HG02610 (cell line): ENCODE measurements around the gene HMX2.

Source experiments
- ATAC-seq: cut with Tn5 transposase; IDR thresholded peaks from one replicate; pipeline ENCODE4 v1.9.1; 2021; ENCODE audit warnings: mild to moderate bottlenecking, moderate library complexity; ENCODE audit not compliant: unreplicated experiment

Gene HMX2

GRCh38 chr10:123147635-123148413 is at the start of gene HMX2:
TSS of gene HMX2 (plus strand) at chr10:123148136. CDS start at chr10:123148379, 243 bp downstream.
- no peak for ATAC-seq

- ATAC-seq = no peak
These were observed 47.7 kb upstream of the HMX2 start for GRCh38 chr10:123100030-123100762.

DNA sequence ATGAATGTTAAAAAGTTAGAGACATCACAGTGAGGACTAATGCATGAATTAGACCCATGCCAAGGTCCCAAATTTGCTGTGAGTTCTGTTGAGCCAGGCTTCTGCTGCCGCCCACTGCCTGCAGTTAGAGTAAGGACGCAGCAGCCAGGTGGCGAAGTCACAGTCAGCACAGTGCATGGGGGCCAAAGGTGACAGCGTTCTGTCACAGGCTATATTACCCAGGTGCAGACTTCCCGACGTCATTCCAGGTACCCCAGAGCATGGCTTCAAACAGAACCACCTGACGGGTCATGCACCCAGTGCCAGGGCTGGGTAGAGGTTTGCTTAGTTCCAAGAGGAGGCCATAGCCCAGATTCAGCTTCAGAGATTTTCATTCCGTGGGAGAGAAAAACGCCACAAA is 46.1 kb upstream of the HMX2 start:
- ATAC-seq = no peak

GRCh38 chr10:123102673-123103072 is 45.3 kb upstream of the HMX2 start:
- no peak for ATAC-seq

DNA sequence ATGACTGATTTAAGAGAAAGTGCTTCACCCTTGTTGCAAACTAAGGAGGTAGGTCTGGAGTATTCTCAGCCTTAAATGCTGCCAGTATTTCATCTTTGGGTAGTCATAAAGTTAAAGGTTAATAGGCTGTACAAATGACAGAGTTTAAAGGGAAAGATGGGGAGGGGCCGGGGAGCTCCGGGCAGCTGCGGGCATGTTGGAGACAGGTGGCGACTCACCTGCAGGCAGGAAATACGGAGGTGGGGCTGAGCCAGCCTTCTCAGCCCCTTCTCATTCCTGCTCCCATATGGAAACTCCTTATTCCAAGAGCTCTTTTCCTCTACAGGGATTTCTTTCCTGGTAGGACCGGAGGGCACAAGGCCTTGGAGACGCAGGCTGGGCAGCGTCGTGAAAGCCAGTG is 44.0 kb upstream of the HMX2 start:
- no peak for ATAC-seq

GRCh38 chr10:123109466-123109865 is 38.5 kb upstream of the HMX2 start:
- ATAC-seq = no peak

DNA sequence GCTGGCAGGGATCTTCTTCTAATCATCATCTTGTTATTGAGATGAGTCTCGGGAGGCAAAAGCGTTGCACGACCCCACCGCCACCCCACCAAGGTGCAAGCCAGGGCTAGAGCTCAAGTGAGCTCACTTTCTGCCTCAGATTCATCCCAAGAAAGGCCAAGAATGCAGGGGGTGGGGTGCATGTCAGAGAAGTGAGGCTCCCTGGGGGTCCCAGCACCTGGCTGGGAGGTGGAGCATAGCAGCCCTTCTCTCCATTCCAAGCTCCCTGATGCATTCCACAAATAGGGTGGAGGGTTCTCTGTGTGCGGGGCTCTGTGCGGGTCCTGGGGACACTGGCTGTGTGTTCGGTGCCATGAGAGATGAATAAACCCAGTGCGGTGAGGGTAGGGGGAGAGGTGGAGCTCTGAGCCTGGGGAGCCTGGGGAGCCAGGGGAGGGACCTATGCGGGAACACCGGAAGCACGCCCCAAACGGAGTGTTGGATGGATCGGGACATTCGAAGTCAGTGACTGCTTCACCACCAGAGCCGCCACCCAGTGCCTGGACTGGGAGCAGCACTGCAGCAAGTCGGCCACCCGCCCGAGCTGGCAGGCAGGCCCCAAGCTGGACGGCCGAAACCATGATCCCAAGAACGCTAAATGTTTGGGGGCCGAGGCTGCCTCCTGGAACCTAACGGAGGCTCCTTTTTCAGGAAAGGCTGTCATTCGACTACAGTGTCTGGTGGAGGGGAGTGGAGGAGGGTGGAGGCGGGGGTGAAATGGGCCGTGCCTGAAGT is 30.1 kb upstream of the HMX2 start:
- ATAC-seq = no peak

- no peak for ATAC-seq
These were observed 28.9 kb upstream of the HMX2 start for GRCh38 chr10:123119081-123119480.

- ATAC-seq = no peak
These were observed 21.7 kb upstream of the HMX2 start for GRCh38 chr10:123126246-123126645.

- no peak for ATAC-seq
These were observed 18.2 kb upstream of the HMX2 start for GRCh38 chr10:123129618-123130271.

- ATAC-seq = peak; percentile 64
These were observed 15.1 kb upstream of the HMX2 start for GRCh38 chr10:123132576-123133477.

DNA sequence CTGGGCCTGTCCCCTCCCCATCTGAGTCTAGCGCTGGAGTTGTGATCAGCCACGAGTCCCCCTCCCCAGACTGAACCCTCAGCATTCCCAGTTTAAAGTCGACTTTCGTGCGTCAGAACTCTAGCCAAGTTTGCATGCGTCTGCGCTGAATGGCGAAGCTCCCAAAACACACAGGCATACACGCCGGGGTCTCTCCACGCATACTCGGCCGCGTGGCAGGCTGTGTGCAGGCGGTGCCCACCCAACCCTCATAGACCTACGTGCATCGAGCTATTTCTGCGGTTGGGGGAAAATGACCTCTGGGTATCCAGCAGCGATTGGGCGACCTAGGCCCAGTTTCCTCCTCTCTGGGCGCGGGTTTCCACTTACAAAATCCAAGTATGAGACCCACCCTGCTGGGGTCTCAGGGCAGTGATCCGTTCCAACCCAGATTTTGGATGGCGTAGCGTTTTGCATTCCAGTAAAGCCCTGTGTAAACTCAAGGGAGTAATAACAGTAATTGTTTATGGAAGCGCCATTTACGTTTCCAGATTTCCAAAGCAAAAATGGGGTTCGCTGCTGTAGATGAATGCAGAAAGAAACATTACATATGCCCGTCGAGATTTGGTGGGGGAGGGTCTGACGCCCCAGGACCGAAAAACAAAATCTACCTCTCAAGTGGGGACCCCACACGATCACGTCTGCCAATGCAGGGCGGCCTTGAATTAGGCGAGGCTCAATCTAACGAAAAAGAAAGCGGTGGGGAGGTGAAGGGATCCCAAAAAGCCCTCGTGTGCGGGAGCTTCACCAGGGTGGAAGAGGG is 14.2 kb upstream of the HMX2 start:
- ATAC-seq = no peak

- ATAC-seq = no peak
These were observed 13.5 kb upstream of the HMX2 start for GRCh38 chr10:123134343-123134914.

DNA sequence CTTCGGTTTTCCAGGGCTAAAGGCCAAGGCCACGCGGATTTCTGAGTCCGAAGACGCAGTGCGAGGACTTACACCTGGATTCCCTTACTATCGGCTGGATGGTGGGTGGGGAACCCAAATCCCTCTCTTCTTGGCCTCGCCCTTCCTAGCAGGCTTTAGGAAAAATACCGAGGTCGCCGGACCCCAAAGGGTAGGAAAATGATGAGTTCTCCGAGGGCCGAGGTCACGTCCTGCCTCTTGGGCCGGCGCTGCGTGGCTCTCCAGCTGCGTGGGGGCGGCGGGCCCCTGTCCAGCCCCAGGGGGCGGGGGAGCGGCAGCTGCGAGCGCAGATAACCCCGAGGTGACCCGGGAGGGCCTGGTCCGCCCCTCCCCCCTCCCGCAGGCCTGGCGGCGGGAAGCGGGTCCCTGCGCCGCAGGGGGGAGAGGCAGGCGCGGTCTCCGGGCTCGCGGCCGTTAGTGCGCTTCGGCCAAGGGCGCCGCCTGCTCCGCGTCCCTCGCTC is 13.0 kb upstream of the HMX2 start:
- ATAC-seq = no peak

GRCh38 chr10:123135415-123136141 is 12.4 kb upstream of the HMX2 start, which contains the start of gene HMX3:
TSS of gene HMX3 (plus strand) at chr10:123135970. CDS start at chr10:123136051, 81 bp downstream.
- no peak for ATAC-seq

DNA sequence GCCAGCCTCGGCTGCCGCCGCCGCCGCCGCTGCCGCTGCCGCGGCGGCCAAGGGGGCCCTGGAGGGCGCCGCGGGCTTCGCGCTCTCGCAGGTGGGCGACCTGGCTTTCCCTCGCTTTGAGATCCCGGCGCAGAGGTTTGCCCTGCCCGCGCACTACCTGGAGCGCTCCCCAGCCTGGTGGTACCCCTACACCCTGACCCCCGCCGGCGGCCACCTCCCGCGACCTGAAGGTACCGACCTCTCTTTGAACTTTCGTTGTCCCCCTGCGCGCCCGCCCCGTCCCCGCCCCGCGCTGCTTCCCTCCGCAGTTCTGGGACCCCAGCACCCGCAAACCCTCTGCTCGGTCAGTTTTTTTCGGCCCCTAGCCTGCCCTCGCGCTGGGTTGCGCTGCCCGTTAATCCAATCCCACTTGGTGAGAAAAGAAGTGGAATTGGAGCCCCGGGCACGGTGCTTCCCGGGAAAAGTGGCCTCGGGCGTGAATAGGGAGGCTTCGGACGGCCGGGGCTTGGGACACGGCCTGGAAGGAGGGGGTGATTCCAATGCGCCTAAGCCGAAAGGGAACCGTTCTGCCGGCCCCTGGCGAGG is 11.6 kb upstream of the HMX2 start:
- no peak for ATAC-seq

DNA sequence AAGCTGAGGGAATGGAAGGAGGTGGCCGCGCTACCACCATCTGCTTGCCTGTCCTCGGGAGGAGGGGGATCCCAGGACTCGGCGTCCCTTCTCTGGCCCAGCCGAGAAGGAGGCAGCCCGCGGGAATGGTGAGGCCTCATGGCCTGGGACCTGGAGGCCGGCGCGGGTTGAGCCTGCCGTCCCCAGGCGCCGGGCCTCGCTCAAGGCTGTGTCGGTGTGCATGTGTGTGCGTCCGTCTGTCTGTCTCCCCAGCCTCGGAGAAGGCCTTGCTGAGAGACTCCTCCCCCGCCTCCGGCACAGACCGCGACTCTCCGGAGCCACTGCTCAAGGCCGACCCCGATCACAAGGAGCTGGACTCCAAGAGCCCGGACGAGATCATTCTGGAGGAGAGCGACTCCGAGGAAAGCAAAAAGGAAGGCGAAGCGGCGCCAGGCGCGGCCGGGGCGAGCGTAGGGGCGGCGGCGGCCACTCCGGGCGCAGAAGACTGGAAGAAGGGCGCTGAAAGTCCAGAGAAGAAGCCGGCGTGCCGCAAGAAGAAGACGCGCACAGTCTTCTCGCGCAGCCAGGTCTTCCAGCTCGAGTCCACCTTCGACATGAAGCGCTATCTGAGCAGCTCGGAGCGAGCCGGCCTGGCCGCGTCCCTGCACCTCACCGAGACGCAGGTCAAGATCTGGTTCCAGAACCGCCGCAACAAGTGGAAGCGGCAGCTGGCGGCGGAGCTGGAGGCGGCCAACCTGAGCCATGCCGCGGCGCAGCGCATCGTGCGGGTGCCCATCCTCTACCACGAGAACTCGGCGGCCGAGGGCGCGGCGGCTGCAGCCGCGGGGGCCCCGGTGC is 10.9 kb upstream of the HMX2 start:
- no peak for ATAC-seq
